Psoas muscle (tissue), 8 donors: Measurements from ENCODE around the gene ZBTB7A. TPM values are rescaled to one million over a fixed set of nuclear protein-coding genes. Genes with fewer than 3 reads are reported as not detected.

ENCODE experiments used
- ATAC-seq, 4 donors: fragments of 200-7000 bp; cut with Tn5 transposase; one replicate each; pipeline ENCODE4 v1.9.1; 2020; ENCODE audit warnings: moderate library complexity in 3 of 4, mild to moderate bottlenecking in 2 of 4
- DNase-seq, 2 donors: peaks; one replicate each; pipeline ENCODE4 v3.0.0-alpha.2; 2020
- H3K27ac ChIP-seq: fragments of 200-600 bp; one replicate; pipeline ENCODE4 v1.8.0; 2022
- H3K27me3 ChIP-seq, 3 donors: fragments of 200-600 bp in 1 of 3; one replicate each; pipeline versions ENCODE4 v1.6.1 to v1.8.0; 2013 to 2022; ENCODE audit warnings: low read length in 2 of 3, mild to moderate bottlenecking in 2 of 3, moderate library complexity in 1 of 3; ENCODE audit not compliant: insufficient read depth in 3 of 3
- H3K36me3 ChIP-seq, 2 donors: fragments of 200-600 bp in 1 of 2; one replicate each; pipeline versions ENCODE4 v1.6.1 to v1.8.0; 2013 to 2022; ENCODE audit warnings: low read depth in 1 of 2, mild to moderate bottlenecking in 1 of 2, moderate library complexity in 1 of 2; ENCODE audit not compliant: insufficient read depth in 1 of 2
- H3K4me1 ChIP-seq: fragments of 200-600 bp; one replicate; pipeline ENCODE4 v1.8.0; 2022
- H3K4me3 ChIP-seq: fragments of 200-600 bp; one replicate; pipeline ENCODE4 v1.8.0; 2022; ENCODE audit warnings: mild to moderate bottlenecking
- H3K9me3 ChIP-seq: fragments of 200-600 bp; one replicate; pipeline ENCODE4 v1.8.0; 2022
- CTCF ChIP-seq: fragments of 200-600 bp; IDR thresholded peaks from one replicate; pipeline ENCODE4 v1.8.0; 2022; ENCODE audit warnings: antibody characterized with exemption
- whole genome bisulfite sequencing, 3 donors: extraction: QIAGEN DNeasy Blood & Tissue Kit; methylation state at CpG; one replicate each; pipeline versions ENCODE4 v1.1.6 to v1.1.7; 2013; 5-methylcytosine and 5-hydroxymethylcytosine counted together
- intact Hi-C, 2 donors: fragments of 100-400 bp; cut with DNase I; formaldehyde crosslinking; loops; one replicate each; pipeline versions ENCODE4 v1.11.0 to v1.14.2; 2022
- polyA plus RNA-seq, 3 donors: library from polyadenylated mRNA; stranded (reverse); fragments of 200-250 nt; gene quantifications; one replicate each; pipeline ENCODE4 v1.2.3, GENCODE V29; 2013
- total RNA-seq, 4 donors: library from RNA; stranded (reverse); fragmentation: NEBNext Ultra II Directional in 2 of 4; extraction: Animal tissue kit (Norgen Biotek cat#: 25700) in 2 of 4; gene quantifications; one replicate each; pipeline versions ENCODE4 v1.2.1 to v1.2.4, GENCODE V29; 2021 to 2023
- donor health status: healthy with polysubstance abuse.
- donor health status: DM: no; HTN: no; CAD: no; lungs with moderate emphysema.
- donor health status: Bipolar disorder and iron deficiency.
- donor health status: healthy.
- donor health status: DM: yes; HTN: yes; CAD: no.
- donor health status: DM: no; HTN: no; CAD: no.
- donor health status: DM: no; HTN: no; CAD: no.
- donor health status: DM: yes; HTN: yes; CAD: no.

Gene ZBTB7A
- total and polyA plus RNA-seq, 7 donors: 18.5 to 55.9 (median 25.7) TPM

GRCh38 chr19:4090356-4091220 is 23.9 kb upstream of the ZBTB7A start:
- intact Hi-C loops: no loop called here
- ATAC-seq: no peak
- H3K27ac ChIP-seq: no peak overlapping the region

GRCh38 chr19:4089946-4090345 is 23.2 kb upstream of the ZBTB7A start:
- WGBS, 3 donors: 92 to 94% (median 93%) methylated on average over 20 to 22 of the region's 22 CpGs
- no peak overlapping the region for H3K27ac ChIP-seq
- peaks cover 9 to 56% of the 10 kb centered on the region in 2 donors for H3K36me3 ChIP-seq
- DNase-seq (peak in 1 of 2 donors; percentile 46), ATAC-seq (no peak)
- H3K4me1 ChIP-seq: no peaks in the 10 kb centered on the region
- TF ChIP-seq CTCF: no peak
- intact Hi-C loops: no loop called here
- H3K27me3 ChIP-seq: no peaks in the 10 kb centered on the region
- no peak overlapping the region for H3K4me3 ChIP-seq
- no peaks in the 10 kb centered on the region for H3K9me3 ChIP-seq

More at GRCh38 chr19:4090356-4091220, 23.9 kb upstream of the ZBTB7A start:
- H3K4me1 ChIP-seq: no peaks in the 10 kb centered on the region
- H3K27me3 ChIP-seq: no peaks in the 10 kb centered on the region
- H3K4me3 ChIP-seq: no peak overlapping the region
- no peaks in the 10 kb centered on the region for H3K9me3 ChIP-seq
- TF ChIP-seq CTCF: no peak
- H3K36me3 ChIP-seq: peaks cover 9 to 60% of the 10 kb centered on the region in 2 donors
- 86 to 89% (median 88%) methylated on average over 47 to 52 of the region's 52 CpGs for WGBS, 3 donors
- peak in 1 of 2 donors; percentile 50 for DNase-seq

- H3K36me3 ChIP-seq: peaks cover 9 to 51% of the 10 kb centered on the region in 2 donors
These were observed 22.8 kb upstream of the ZBTB7A start for GRCh38 chr19:4089400-4089908.

GRCh38 chr19:4088975-4089374 is 22.3 kb upstream of the ZBTB7A start:
- DNase-seq (no peak), ATAC-seq (no peak)
- no peak overlapping the region for H3K27ac ChIP-seq
- no peaks in the 10 kb centered on the region for H3K9me3 ChIP-seq
- H3K4me3 ChIP-seq: peak overlapping the region; percentile 8
- H3K4me1 ChIP-seq: no peaks in the 10 kb centered on the region
- intact Hi-C loops: no loop called here
- 57 to 93% (median 78%) methylated on average over 2 of the region's 2 CpGs for WGBS, 3 donors
- H3K27me3 ChIP-seq: no peaks in the 10 kb centered on the region
- no peak for TF ChIP-seq CTCF
- peaks cover 9 to 46% of the 10 kb centered on the region in 2 donors for H3K36me3 ChIP-seq

More at GRCh38 chr19:4089400-4089908, 22.8 kb upstream of the ZBTB7A start:
- Histone ChIP-seq H3K27ac (no peak overlapping the region), H3K27me3 (no peaks in the 10 kb centered on the region), H3K9me3 (no peaks in the 10 kb centered on the region), H3K4me1 (no peaks in the 10 kb centered on the region), H3K4me3 (peak overlapping the region; percentile 8)
- peak in 1 of 2 donors; percentile 70 for DNase-seq
- 84 to 90% (median 85%) methylated on average over 26 of the region's 26 CpGs for WGBS, 3 donors
- ATAC-seq: peak in 2 of 4 donors; percentile 14 to 31
- intact Hi-C loops: no loop called here
- TF ChIP-seq CTCF: no peak
